OCI-LY3 (cell line): ENCODE measurements around the gene PCDH19.

Source experiments
- CTCF ChIP-seq: fragments of 200-600, 300-600 bp; sonication (generic); IDR thresholded peaks from 2 replicates; pipeline ENCODE4 v1.5.1; 2014; ENCODE audit warnings: antibody characterized with exemption, low read length, low read depth
- EZH2phosphoT487 ChIP-seq: fragments of 200-600 bp; shearing (Covaris generic); IDR thresholded peaks from 2 replicates; pipeline ENCODE4 v1.6.1; 2018; ENCODE audit warnings: antibody characterized with exemption, mixed run types, low read depth

- no peak for TF ChIP-seq CTCF
- no peak for TF ChIP-seq EZH2phosphoT487
These were observed 54.4 kb downstream of the PCDH19 start for GRCh38 chrX:100355680-100356079.
